Activated naive CD4-positive, alpha-beta T cell treated with Interleukin-2 at 50 U/mL for 16 hours (primary cell): ENCODE data around the gene C17orf107.
"Not testable (repeated sequence)": the region's sequence is repeated elsewhere in the genome, so short reads cannot be mapped to it uniquely, and the experiment has no call there.

ENCODE experiments used
- DNase-seq: peaks from one replicate; pipeline ENCODE4 v3.0.0-alpha.2; 2020

C17orf107 gene

GRCh38 chr17:4899341-4900230, at the start of gene C17orf107:
Gene C17orf107 (plus strand): TSS chr17:4899536. CDS start chr17:4899763, 227 bp downstream.
- peak; percentile 97 for DNase-seq

GRCh38 chr17:4850246-4850645, 49.1 kb upstream of the C17orf107 start:
- DNase-seq = no peak

- DNase-seq = no peak
Measured at GRCh38 chr17:4851084-4851483, 48.3 kb upstream of the C17orf107 start.

- DNase-seq = no peak
Measured at GRCh38 chr17:4852567-4853207, 46.6 kb upstream of the C17orf107 start.

GRCh38 chr17:4853208-4853671, 46.1 kb upstream of the C17orf107 start:
- DNase-seq = no peak

- DNase-seq = no peak
Measured at GRCh38 chr17:4854111-4854681, 45.1 kb upstream of the C17orf107 start.

GRCh38 chr17:4856271-4856936, 42.9 kb upstream of the C17orf107 start:
- no peak for DNase-seq

- no peak for DNase-seq
Measured at GRCh38 chr17:4856937-4857314, 42.4 kb upstream of the C17orf107 start.

- DNase-seq = not testable (repeated sequence)
Measured at GRCh38 chr17:4857347-4857746, 42.0 kb upstream of the C17orf107 start.

- DNase-seq = no peak
Measured at GRCh38 chr17:4858068-4858881, 41.1 kb upstream of the C17orf107 start.

- DNase-seq = no peak
Measured at GRCh38 chr17:4858882-4859260, 40.5 kb upstream of the C17orf107 start.

GRCh38 chr17:4859816-4860625, 39.3 kb upstream of the C17orf107 start:
- DNase-seq = no peak

GRCh38 chr17:4860651-4861050, 38.7 kb upstream of the C17orf107 start:
- no peak for DNase-seq

GRCh38 chr17:4861052-4861451, 38.3 kb upstream of the C17orf107 start:
- no peak for DNase-seq

GRCh38 chr17:4862720-4863119, 36.6 kb upstream of the C17orf107 start:
- no peak for DNase-seq

- no peak for DNase-seq
Measured at GRCh38 chr17:4863321-4863720, 36.0 kb upstream of the C17orf107 start.

GRCh38 chr17:4867535-4867934, 31.8 kb upstream of the C17orf107 start:
- DNase-seq = not testable (repeated sequence)

GRCh38 chr17:4869058-4869998, 30.0 kb upstream of the C17orf107 start:
- not testable (repeated sequence) for DNase-seq

- no peak for DNase-seq
Measured at GRCh38 chr17:4870855-4871254, 28.5 kb upstream of the C17orf107 start.

GRCh38 chr17:4872786-4873185, 26.6 kb upstream of the C17orf107 start:
- DNase-seq = no peak
